ENCODE measurements around the gene RRP8. TPM values are rescaled to one million over a fixed set of nuclear protein-coding genes. Genes with fewer than 3 reads are reported as not detected.

RRP8 gene
- total and polyA plus RNA-seq, 7 donors: 10.2 to 23.2 (median 20.7) TPM

DNA sequence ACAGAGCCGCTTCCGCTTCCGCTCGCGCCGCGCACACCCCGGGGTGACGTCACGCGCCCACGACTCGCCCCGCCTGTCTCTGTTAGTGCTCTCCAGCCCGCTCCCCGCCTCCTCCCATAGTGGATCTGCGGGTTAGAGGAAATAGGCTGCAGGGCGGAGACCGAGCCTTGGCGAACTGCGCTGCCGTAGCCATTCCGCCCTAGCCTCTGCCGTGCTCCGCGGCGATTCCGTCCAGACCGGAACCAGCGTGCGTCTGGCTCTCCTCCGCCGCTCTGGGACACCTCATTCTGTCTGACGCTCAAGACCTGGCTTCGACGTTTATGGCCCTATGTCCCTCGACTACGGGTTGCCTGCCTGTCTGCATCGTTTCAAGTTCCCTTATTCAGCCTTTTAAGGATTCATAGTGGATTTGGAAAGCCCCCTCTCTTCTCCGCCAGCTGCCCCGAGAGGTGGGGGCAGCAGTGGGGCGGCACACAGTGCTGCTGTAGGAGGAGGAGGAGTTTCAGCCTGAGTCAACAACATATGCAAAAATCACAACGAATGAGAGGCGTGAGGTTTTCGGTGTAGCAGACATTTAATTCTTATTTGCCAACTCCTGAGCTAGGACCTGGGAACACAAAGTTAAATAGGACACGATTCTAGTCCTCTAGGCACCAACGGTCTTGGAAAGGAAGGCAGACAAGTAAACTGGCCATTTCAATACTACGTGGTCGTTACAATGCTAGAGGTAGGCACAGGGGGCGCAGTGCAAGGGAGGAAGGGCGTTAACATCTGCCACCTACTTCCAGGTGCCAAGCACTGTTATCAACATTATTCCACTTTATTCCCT, 9.0 kb upstream of the RRP8 start, which contains the start of gene TAF10:
TSS of gene TAF10 (minus strand) at position 4 of the 829 bp plus-strand sequence. CDS start 27 bp downstream, outside the sequence.
- DNase-seq: peak; percentile 99
- H3K4me1 ChIP-seq: peaks cover 0 to 63% (median 60%) of the 10 kb centered on the region in 4 donors
- H3K4me3 ChIP-seq: peak within 1 kb of the TSS; percentile 64 to 90 (median 82)
- peak within 1 kb of the TSS; percentile 98 to 99 (median 98) for H3K27ac ChIP-seq
- no peaks in the 10 kb centered on the region for H3K9me3 ChIP-seq
- intact Hi-C loops (cut with DNase I): no loop called here
- TF ChIP-seq, protein P1, sequence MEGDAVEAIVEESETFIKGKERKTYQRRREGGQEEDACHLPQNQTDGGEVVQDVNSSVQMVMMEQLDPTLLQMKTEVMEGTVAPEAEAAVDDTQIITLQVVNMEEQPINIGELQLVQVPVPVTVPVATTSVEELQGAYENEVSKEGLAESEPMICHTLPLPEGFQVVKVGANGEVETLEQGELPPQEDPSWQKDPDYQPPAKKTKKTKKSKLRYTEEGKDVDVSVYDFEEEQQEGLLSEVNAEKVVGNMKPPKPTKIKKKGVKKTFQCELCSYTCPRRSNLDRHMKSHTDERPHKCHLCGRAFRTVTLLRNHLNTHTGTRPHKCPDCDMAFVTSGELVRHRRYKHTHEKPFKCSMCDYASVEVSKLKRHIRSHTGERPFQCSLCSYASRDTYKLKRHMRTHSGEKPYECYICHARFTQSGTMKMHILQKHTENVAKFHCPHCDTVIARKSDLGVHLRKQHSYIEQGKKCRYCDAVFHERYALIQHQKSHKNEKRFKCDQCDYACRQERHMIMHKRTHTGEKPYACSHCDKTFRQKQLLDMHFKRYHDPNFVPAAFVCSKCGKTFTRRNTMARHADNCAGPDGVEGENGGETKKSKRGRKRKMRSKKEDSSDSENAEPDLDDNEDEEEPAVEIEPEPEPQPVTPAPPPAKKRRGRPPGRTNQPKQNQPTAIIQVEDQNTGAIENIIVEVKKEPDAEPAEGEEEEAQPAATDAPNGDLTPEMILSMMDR (IDR thresholded peaks at IDR 0.05): peak in 3 of 4 experiments; percentile 41 to 69 (median 59)
- TF ChIP-seq POLR2AphosphoS5 (IDR thresholded peaks at IDR 0.05): peak; percentile 96 to 98 (median 98)
- peak; percentile 87 to 93 for TF ChIP-seq POLR2A (IDR thresholded peaks at IDR 0.05)
- TF ChIP-seq EP300 (IDR thresholded peaks at IDR 0.05): peak in 2 of 4 donors; percentile 71 to 86
- 0 to 1% methylated on average over 51 of the region's 51 CpGs for WGBS, 2 donors
- H3K36me3 ChIP-seq: peaks cover 29 to 72% (median 51%) of the 10 kb centered on the region in 4 donors
- no peaks in the 10 kb centered on the region for H3K27me3 ChIP-seq

DNA sequence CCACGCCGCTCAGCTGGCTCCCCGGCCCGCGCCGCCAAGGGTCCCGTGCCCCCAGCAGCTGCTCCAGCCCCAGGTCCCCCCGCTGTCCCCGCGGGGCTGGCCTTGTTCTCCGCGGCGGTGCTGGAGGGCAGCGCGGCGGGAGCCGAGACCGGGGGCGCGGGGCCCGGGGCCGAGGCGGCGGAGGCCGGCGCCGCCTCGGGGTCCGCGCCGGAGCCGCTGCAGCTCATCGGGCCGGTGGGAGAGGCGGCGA, 8.5 kb upstream of the RRP8 start:
- peak overlapping the region; percentile 64 to 90 (median 82) for H3K4me3 ChIP-seq
- TF ChIP-seq POLR2A (IDR thresholded peaks at IDR 0.05) (no peak), POLR2AphosphoS5 (IDR thresholded peaks at IDR 0.05) (no peak), EP300 (IDR thresholded peaks at IDR 0.05) (no peak)
- TF ChIP-seq, protein P1 (IDR thresholded peaks at IDR 0.05): no peak
- no peaks in the 10 kb centered on the region for H3K27me3 ChIP-seq
- H3K4me1 ChIP-seq: peaks cover 0 to 62% (median 58%) of the 10 kb centered on the region in 4 donors
- intact Hi-C loops (cut with DNase I): no loop called here
- H3K9me3 ChIP-seq: no peaks in the 10 kb centered on the region
- peak overlapping the region; percentile 98 to 99 (median 98) for H3K27ac ChIP-seq
- peaks cover 29 to 69% (median 48%) of the 10 kb centered on the region in 4 donors for H3K36me3 ChIP-seq
- 1% methylated on average over 36 of the region's 36 CpGs for WGBS, 2 donors
- DNase-seq: no peak

DNA sequence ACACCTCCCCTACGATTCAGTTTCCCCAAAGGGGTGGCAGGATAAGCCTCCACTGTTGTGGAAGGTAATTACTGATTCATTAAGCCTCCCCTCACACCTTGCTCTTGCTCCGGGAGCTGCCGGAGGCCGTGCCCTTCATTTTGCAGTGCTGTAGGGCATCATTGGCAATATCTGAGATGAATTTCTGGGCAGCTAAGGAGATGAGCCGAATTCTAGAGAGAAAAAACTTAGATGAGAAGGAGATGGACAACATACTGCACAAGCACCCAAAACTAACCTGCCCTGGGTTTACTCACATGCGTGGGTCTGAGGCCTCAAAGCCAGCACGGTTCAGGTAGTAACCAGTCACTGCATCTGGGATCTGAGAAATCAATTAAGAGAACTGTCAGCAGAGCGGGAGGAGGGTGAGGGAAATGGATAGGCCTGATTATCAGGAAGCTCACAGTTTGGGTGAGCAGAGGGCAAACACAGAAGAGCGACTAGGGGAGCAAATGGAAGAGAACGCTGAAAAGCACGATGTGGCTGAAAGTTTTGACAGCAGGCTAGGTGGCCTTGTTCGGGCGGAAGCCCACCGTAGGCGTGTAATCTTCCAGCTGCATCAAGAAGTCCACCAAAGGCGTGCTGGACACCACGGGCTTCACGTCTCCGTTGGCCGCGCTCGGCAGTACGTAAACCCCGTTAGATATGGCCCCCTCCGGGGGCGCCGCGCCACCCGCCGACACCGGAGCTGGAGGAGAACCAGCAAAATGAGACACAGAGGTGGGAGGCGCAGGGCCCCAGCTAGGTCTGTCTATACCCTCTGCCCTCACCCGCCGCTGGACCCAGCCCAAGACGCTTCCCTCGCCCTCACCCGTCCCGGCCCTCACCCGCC, 7.9 kb upstream of the RRP8 start:
- WGBS, 2 donors: 10 to 16% methylated on average over 39 of the region's 39 CpGs
- peaks cover 29 to 63% (median 47%) of the 10 kb centered on the region in 4 donors for H3K36me3 ChIP-seq
- peaks cover 0 to 68% (median 62%) of the 10 kb centered on the region in 4 donors for H3K4me1 ChIP-seq
- intact Hi-C loops (cut with DNase I): no loop called here
- peak; percentile 84 for DNase-seq
- TF ChIP-seq POLR2AphosphoS5 (IDR thresholded peaks at IDR 0.05): peak; percentile 31 to 55 (median 37)
- TF ChIP-seq, protein P1 (IDR thresholded peaks at IDR 0.05): no peak
- peak overlapping the region; percentile 98 to 99 (median 98) for H3K27ac ChIP-seq
- H3K9me3 ChIP-seq: no peaks in the 10 kb centered on the region
- H3K27me3 ChIP-seq: no peaks in the 10 kb centered on the region
- H3K4me3 ChIP-seq: peak overlapping the region; percentile 64 to 90 (median 82)

DNA sequence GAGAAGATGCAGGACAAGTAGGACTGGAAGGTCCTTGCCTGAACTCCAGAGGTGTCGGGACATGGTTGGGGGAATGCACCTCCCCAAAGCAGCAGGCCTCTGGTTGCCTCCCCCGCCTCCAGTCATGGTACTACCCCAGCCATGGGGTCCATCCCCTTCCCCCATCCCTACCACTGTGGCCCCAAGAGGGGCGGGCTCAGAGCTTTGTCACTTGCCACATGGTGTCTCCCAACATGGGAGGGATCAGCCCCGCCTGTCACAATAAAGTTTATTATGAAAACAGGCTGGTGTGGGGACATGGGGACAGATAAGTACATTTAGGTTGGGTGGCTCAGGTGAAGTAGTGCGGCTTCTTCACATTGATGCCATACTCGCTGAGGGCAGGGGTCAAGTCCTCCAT, 7.2 kb upstream of the RRP8 start:
- Histone ChIP-seq H3K27me3 (no peaks in the 10 kb centered on the region), H3K4me1 (peaks cover 0 to 75% (median 68%) of the 10 kb centered on the region in 4 donors), H3K36me3 (peaks cover 29 to 56% (median 43%) of the 10 kb centered on the region in 4 donors), H3K9me3 (no peaks in the 10 kb centered on the region), H3K4me3 (peak overlapping the region; percentile 64 to 90 (median 82)), H3K27ac (peak overlapping the region; percentile 98 to 99 (median 98))
- TF ChIP-seq, protein P1 (IDR thresholded peaks at IDR 0.05): no peak
- TF ChIP-seq POLR2A (IDR thresholded peaks at IDR 0.05): no peak
- peak in 1 of 4 donors; percentile 7 for TF ChIP-seq POLR2AphosphoS5 (IDR thresholded peaks at IDR 0.05)
- 86 to 90% methylated on average over 6 of the region's 6 CpGs for WGBS, 2 donors
- intact Hi-C loops (cut with DNase I): no loop called here
- peak; percentile 71 for DNase-seq

Data from sigmoid colon (tissue), 7 donors.